Measurements from ENCODE around the gene NECTIN1.
"Not testable (repeated sequence)": the region's sequence is repeated elsewhere in the genome, so short reads cannot be mapped to it uniquely, and the experiment has no call there.

NECTIN1 gene

GRCh38 chr11:119614222-119615002 is 114.6 kb downstream of the NECTIN1 start:
- DNase-seq = no peak

- DNase-seq = no peak
Measured at GRCh38 chr11:119612814-119613213, 116.2 kb downstream of the NECTIN1 start.

GRCh38 chr11:119610836-119611426 is 118.1 kb downstream of the NECTIN1 start:
- no peak for DNase-seq

DNA sequence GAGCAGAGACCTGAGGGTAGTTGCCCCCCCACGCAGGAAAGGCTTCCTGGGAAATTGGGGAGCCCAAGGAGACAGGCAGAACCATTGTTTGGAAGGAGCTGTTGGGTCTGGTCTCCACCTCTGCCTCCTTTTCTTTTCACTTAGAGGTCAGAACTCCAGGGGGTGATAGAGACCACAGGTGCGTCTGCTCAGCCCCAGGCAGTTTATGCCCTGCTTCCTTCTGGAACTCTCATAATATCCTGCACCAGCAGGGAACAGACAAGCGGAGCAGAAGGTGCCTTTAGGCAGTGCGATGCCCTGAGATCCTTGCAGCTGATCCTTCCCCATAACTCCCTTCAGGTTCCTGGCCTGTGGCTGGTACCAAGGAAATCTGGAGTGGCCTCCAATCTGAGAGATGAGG is 120.2 kb downstream of the NECTIN1 start:
- DNase-seq = no peak

- DNase-seq = no peak
Measured at GRCh38 chr11:119608201-119608600, 120.8 kb downstream of the NECTIN1 start.

- DNase-seq = no peak
Measured at GRCh38 chr11:119607726-119608125, 121.3 kb downstream of the NECTIN1 start.

DNA sequence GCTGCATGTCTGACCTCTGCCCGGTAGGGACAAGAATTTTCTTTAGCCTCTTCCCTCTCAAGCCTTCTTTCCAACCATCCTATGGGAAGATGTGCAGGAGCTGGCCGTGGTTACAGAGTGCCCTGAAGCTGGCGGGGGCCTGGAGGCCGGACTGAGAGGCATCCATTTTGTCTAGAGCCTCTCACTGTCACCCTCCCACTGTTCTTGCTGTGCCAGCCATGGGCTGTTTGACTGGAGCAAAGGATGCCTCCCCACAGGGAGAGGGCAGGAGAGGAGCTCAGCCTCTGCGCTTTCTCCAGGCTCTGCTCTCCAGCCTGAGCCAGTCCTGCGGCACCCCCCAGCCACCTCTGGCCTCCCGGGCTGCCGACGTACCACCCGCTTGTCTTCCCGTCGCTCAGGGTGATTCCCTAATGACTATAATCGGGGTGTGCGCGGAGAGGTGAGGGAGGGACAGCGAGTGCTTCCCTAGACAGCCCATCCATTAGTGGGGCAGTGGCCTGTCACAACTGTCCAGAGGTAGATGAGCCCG is 123.8 kb downstream of the NECTIN1 start:
- no peak for DNase-seq

GRCh38 chr11:119602745-119603373 is 126.1 kb downstream of the NECTIN1 start:
- no peak for DNase-seq

DNA sequence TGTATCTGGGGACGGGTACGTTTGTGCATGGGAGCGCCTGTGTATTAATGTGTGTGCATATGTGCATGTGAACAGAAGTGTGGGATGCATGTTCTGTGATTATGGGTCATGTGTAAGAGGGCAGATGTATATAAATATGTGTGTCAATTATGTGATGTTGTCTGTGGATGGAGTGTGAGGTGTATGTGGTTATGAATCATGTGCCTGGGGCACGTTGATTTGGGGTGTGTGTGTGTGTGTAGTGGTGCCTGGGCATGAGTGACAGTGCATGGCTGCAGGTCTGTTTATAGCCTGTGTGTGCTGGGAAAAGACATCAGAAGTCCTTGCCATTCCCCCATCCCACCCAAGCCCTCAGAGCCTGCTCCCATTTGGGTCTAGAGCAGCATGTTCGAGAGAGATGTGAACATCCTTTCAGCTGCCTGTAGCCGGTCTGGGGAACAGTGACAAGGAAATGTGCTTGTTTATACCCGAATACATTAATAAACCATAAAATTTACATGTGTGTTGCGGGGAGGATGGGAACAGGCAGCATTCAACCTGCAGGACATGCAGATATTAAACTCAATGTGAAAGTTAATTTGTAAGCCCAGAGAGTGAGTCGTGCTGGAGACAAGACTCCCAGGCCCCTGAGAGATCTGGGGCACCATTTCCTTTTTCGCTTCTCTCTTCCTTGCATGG is 129.0 kb downstream of the NECTIN1 start:
- no peak for DNase-seq

DNA sequence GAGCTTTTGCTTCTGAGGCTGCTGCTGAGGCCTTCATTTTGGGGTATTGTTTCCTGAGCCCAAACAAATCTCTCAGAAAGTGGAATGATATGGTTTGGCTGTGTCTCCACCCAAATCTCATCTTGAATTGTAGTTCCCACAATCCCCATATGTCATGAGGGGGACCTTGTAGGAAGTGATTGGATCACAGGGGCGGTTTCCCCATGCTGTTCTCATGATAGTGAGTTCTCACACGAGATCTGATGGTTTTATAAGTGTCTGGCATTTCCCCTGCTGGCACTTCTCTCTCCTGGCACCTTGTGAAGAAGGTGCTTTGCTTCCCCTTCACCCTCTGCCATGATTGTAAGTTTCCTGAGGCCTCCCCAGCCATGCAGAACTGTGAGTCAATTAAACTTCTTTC is 133.1 kb downstream of the NECTIN1 start:
- DNase-seq = not testable (repeated sequence)

DNA sequence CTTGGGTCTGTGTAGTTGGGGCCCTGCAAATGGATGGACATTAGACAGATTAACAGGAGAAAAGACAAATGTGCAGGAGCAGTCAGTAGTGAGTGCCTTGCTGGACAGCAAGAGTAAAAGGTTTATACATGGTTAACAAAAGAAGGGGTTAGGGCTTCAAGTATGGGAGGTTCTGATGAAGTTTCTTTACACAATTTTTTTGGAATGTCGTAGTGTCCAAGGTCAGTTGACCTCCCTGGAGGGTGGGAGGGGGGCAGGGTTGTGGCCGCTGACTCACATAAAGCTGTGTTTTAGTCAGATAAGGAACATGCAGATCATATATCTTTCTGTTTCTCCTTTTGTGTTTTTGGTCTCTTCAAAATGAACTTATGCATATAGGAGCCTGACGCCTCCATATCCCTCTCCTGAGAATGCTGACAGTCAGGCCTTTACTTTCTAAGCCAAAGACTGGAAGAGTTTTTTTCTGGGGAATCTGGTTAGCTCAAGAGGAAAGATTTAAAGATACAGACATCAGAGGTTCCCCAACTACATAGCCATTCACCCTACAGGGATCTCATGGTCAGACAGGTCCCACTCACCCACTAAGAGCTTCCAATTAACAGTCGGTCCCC is 134.3 kb downstream of the NECTIN1 start:
- no peak for DNase-seq

- DNase-seq = no peak
Measured at GRCh38 chr11:119593346-119593745, 135.7 kb downstream of the NECTIN1 start.

GRCh38 chr11:119592642-119593041 is 136.4 kb downstream of the NECTIN1 start:
- DNase-seq = no peak

GRCh38 chr11:119591836-119592310 is 137.1 kb downstream of the NECTIN1 start:
- DNase-seq = no peak

DNA sequence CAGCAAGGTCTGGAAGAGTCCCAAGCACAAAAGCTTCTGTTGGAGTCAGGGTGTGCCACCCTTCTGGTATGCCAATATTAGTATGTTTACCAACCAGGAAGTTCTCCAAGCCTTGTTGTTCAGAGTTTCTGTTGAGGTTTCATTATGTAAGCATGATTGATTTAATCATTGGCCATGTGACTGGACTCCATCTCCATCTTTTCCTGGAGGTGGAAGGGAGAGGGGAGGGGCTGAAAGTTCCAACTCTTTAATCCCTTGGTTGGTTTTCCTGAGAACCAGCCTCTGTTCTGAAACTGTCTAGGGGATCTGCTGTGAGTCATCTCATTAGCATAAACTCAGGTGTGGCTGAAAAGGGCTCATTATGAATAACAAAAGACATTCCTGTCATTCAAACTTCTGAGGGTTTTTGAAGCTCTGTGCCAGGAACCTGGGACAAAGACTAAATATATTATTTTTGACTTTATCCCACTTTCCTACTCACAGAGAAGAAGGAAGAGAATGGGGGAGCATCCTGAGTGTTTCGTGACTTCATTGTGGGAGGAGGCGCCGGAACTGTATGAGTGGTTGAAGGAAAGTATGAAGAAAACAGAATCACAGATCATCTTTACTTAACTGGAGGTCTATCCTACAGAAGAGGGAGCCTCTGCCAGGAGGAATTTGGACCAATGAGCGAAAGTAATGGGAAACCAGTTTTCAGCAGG is 138.2 kb downstream of the NECTIN1 start:
- DNase-seq = no peak

DNA sequence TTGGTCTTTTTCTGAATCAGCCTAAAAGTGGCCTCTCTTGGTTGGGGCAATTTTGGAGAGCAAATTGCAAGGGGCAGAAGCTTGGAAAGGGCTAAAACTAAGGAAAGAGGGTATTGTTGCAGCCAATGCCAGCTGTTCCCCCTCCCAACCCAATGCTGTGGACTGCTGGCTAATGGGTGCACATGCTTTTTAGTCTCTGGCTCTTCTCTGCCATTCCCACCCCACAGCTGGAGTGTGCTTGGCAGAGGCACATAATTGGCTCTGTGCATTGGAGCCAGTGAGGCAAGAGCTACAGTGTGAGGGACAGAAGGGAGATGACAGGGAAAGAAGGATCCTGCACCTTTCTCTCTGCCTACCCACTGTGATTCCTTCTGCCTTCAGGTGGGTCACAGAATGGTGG is 140.0 kb downstream of the NECTIN1 start:
- DNase-seq = no peak

Measured in SHP77 treated with DMSO at 0.1 percent for 48 hours (cell line).